Measurements from ENCODE around the gene SNRNP200. TPM values are rescaled to one million over a fixed set of nuclear protein-coding genes. Genes with fewer than 3 reads are reported as not detected.

The SNRNP200 gene
- total RNA-seq, 1 experiment from 2014 or later, result 231 TPM

DNA sequence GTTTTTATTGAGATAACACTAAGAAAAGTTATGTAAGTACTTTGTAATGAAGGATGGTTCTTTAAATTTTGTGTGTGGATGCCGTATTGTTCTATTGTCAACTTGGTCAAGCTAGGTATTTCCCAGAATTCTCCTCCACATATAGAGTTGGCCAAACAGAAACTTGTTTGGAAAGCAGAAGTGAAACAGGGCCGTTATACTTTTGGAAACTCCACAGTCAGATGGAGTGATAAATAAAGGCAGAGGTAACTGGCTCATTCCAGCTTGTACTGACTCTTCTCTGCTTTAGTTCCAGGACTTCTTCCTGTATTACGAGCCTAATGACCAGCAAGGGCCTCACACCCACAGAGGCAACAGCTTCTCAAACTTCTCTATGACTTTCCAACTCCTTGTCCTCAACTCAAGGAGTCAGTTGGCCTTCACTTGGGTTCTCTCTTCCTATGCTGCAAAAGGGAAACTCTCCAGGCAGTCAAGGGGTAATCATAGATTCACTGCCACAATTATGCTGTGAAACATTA is 80.3 kb downstream of the SNRNP200 start:
- CTCF ChIA-PET, result no interaction called here
- DNase-seq (ENCODE audit: low read depth, low spot score) (no peak), ATAC-seq (no peak)
- POLR2A ChIA-PET, result no interaction called here
- intact Hi-C loops (cut with micrococcal nuclease; ENCODE audit: unreplicated experiment) (no loop called here), in situ Hi-C loops (cut with HindIII; ENCODE audit: low pct_unique_long_range_greater_than_20kb, low sequenced_read_pairs) (no loop called here)
- no peak overlapping the region for H3K27ac ChIP-seq (ENCODE audit: low read length)
- no peaks in the 10 kb centered on the region for H3K4me1 ChIP-seq (ENCODE audit: control insufficient read depth, insufficient read depth, low read length)
- H3K27me3 ChIP-seq (ENCODE audit: control insufficient read depth, insufficient read depth, low read length), result no peaks in the 10 kb centered on the region
- H3K36me3 ChIP-seq (ENCODE audit: control insufficient read depth, insufficient read depth, low read length), result no peaks in the 10 kb centered on the region
- no peaks in the 10 kb centered on the region for H3K9me3 ChIP-seq (ENCODE audit: control insufficient read depth, insufficient read depth, low read depth, low read length)
- no TSS peak for BruUV-seq (replicated peaks)
- TF ChIP-seq CTCF (IDR thresholded peaks at IDR 0.05) (no peak), SIN3A (IDR thresholded peaks at IDR 0.05; ENCODE audit: borderline replicate concordance, insufficient read depth, low read depth, low read length) (no peak), REST (IDR thresholded peaks at IDR 0.05; ENCODE audit: insufficient read depth in 1 of 2, low read depth in 2 of 2, low read length in 1 of 2) (no peak), TCF7L2 (IDR thresholded peaks at IDR 0.05; ENCODE audit: low read depth, low read length) (no peak), POLR2AphosphoS5 (IDR thresholded peaks at IDR 0.05; ENCODE audit: low read depth, low read length) (no peak)
- no peak overlapping the region for H3K4me3 ChIP-seq (ENCODE audit: low read depth in 2 of 2, low read length in 2 of 2)

Other genes starting within 250 kb of the SNRNP200 start
- gene ADRA2B, start 189.0 kb downstream of the SNRNP200 start, total RNA-seq (2021; ENCODE audit: unreplicated experiment), result 0.28 TPM
- 0.18 TPM for gene ASTL, start 167.0 kb downstream of the SNRNP200 start, total RNA-seq (2021; ENCODE audit: unreplicated experiment)
- gene DUSP2, start 160.1 kb downstream of the SNRNP200 start, total RNA-seq (2021; ENCODE audit: unreplicated experiment), result 4.9 TPM
- 133 TPM for gene STARD7, start 96.7 kb downstream of the SNRNP200 start, total RNA-seq (2021; ENCODE audit: unreplicated experiment)
- 63.1 TPM for gene TMEM127, start 39.5 kb downstream of the SNRNP200 start, total RNA-seq (2021; ENCODE audit: unreplicated experiment)
- 85.5 TPM for gene CIAO1, start 39.3 kb downstream of the SNRNP200 start, total RNA-seq (2021; ENCODE audit: unreplicated experiment)
- gene ITPRIPL1, start 19.8 kb upstream of the SNRNP200 start, total RNA-seq (2021; ENCODE audit: unreplicated experiment), result 12.2 TPM
- gene NCAPH, start 30.2 kb upstream of the SNRNP200 start, total RNA-seq (2021; ENCODE audit: unreplicated experiment), result 55.6 TPM
- gene NEURL3, start 199.8 kb upstream of the SNRNP200 start, total RNA-seq (2021; ENCODE audit: unreplicated experiment), result 1.2 TPM
- 19.3 TPM for gene ARID5A, start 231.2 kb upstream of the SNRNP200 start, total RNA-seq (2021; ENCODE audit: unreplicated experiment)

All from Panc1 (cell line).